SU-DHL-6 (cell line): Measurements from ENCODE around the gene PPP2R3A.

Experiments
- H2AFZ ChIP-seq: fragments of 200-600 bp; sonication (generic); 2 replicates; pipeline ENCODE4 v1.6.1; 2014; ENCODE audit warnings: low read depth, mild to moderate bottlenecking, moderate library complexity, mixed read lengths, antibody characterized with exemption, low read length; ENCODE audit not compliant: severe bottlenecking
- H3F3A ChIP-seq: fragments of 200-600 bp; shearing (Covaris generic); 2 replicates; pipeline ENCODE4 v1.6.0; 2016; ENCODE audit warnings: antibody characterized with exemption, mild to moderate bottlenecking; ENCODE audit not compliant: insufficient read depth
- H3K27ac ChIP-seq: fragments of 200-600 bp; sonication (generic); 2 replicates; pipeline ENCODE4 v1.5.1; 2016; ENCODE audit warnings: low read depth, mild to moderate bottlenecking, low read length, moderate library complexity, mixed read lengths
- H3K27me3 ChIP-seq: fragments of 200-600 bp; sonication (generic), shearing (Covaris generic); 2 replicates; pipeline ENCODE4 v1.6.0; 2014; ENCODE audit warnings: mild to moderate bottlenecking, low read length
- H3K36me3 ChIP-seq: fragments of 200-600 bp; sonication (generic); 2 replicates; pipeline ENCODE4 v1.6.1; 2014; ENCODE audit warnings: mild to moderate bottlenecking, low read length, mixed read lengths
- H3K4me2 ChIP-seq: fragments of 300-600, 200-600 bp; shearing (Covaris generic), sonication (generic); 2 replicates; pipeline ENCODE4 v1.6.0; 2014; ENCODE audit warnings: low read length, low read depth, mild to moderate bottlenecking; ENCODE audit not compliant: poor library complexity, severe bottlenecking
- H3K4me3 ChIP-seq: fragments of 200-600 bp; sonication (generic); 2 replicates; pipeline ENCODE4 v1.5.1; 2014; ENCODE audit warnings: antibody characterized with exemption, low read length, mild to moderate bottlenecking, mixed read lengths; ENCODE audit not compliant: insufficient read depth, poor library complexity, severe bottlenecking
- H3K79me2 ChIP-seq: fragments of 200-600 bp; sonication (generic); 2 replicates; pipeline ENCODE4 v1.6.1; 2014; ENCODE audit warnings: mild to moderate bottlenecking, low read length, moderate library complexity; ENCODE audit not compliant: insufficient read depth
- H3K9ac ChIP-seq: fragments of 200-600 bp; sonication (generic); 2 replicates; pipeline ENCODE4 v1.7.0; 2014; ENCODE audit warnings: mild to moderate bottlenecking, low read length
- H3K9me2 ChIP-seq: fragments of 200-600 bp; sonication (generic); replicated peaks from 2 replicates; pipeline ENCODE4 v1.6.1; 2014; ENCODE audit warnings: low read length; ENCODE audit not compliant: insufficient read depth
- H3K9me3 ChIP-seq: fragments of 200-600 bp; sonication (generic); 2 replicates; pipeline ENCODE4 v1.6.1; 2014; ENCODE audit warnings: low read length, mixed read lengths; ENCODE audit not compliant: insufficient read depth
- H4K20me1 ChIP-seq: fragments of 200-600 bp; sonication (generic); 2 replicates; pipeline ENCODE4 v1.6.1; 2014; ENCODE audit warnings: low read depth, mild to moderate bottlenecking, antibody characterized with exemption, low read length, moderate library complexity, mixed read lengths
- EZH2phosphoT487 ChIP-seq: fragments of 200-600 bp; sonication (generic), shearing (Covaris generic); conservative IDR thresholded peaks from 2 replicates; pipeline ENCODE4 v1.6.1; 2018; ENCODE audit warnings: mild to moderate bottlenecking, antibody characterized with exemption, low read length, moderate library complexity, mixed read lengths
- TF ChIP-seq, protein P1 (sequence below): fragments of 200-600 bp; sonication (generic); IDR thresholded peaks from one replicate; pipeline ENCODE4 v1.5.1; 2017; ENCODE audit warnings: antibody characterized with exemption, mild to moderate bottlenecking, low read length, moderate library complexity; ENCODE audit not compliant: insufficient read depth, poor library complexity, severe bottlenecking

PPP2R3A gene

DNA sequence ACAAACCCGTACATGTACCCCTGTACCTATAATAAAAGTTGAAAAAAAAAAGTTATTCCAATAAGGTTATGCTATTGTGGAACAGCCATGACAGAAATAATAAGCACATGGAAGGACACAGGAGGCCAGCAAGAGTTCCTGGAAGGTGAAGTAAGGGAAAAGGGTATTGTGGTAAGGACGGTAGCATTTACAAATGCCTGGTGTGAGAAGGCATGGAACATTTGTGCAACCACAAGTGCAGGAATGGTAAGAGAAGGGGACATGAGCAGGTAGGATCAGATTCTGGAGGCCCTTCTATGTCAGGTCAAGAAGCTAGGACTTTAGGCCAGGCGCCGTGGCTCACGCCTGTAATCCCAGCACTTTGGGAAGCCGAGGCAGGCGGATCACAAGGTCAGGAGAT is 82.5 kb downstream of the PPP2R3A start:
- no peaks in the 10 kb centered on the region for H4K20me1 ChIP-seq
- H2AFZ ChIP-seq, result no peak overlapping the region
- no peak overlapping the region for H3K27ac ChIP-seq
- no peak for TF ChIP-seq EZH2phosphoT487
- TF ChIP-seq, protein P1, sequence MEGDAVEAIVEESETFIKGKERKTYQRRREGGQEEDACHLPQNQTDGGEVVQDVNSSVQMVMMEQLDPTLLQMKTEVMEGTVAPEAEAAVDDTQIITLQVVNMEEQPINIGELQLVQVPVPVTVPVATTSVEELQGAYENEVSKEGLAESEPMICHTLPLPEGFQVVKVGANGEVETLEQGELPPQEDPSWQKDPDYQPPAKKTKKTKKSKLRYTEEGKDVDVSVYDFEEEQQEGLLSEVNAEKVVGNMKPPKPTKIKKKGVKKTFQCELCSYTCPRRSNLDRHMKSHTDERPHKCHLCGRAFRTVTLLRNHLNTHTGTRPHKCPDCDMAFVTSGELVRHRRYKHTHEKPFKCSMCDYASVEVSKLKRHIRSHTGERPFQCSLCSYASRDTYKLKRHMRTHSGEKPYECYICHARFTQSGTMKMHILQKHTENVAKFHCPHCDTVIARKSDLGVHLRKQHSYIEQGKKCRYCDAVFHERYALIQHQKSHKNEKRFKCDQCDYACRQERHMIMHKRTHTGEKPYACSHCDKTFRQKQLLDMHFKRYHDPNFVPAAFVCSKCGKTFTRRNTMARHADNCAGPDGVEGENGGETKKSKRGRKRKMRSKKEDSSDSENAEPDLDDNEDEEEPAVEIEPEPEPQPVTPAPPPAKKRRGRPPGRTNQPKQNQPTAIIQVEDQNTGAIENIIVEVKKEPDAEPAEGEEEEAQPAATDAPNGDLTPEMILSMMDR, result no peak
- no peak overlapping the region for H3K4me3 ChIP-seq
- H3K9ac ChIP-seq, result no peak overlapping the region
- H3K9me3 ChIP-seq, result no peaks in the 10 kb centered on the region
- H3K9me2 ChIP-seq, result no peaks in the 10 kb centered on the region
- no peaks in the 10 kb centered on the region for H3K36me3 ChIP-seq
- no peaks in the 10 kb centered on the region for H3K27me3 ChIP-seq
- H3K4me2 ChIP-seq, result no peak overlapping the region
- H3K79me2 ChIP-seq, result no peaks in the 10 kb centered on the region
- H3F3A ChIP-seq, result no peaks in the 10 kb centered on the region

DNA sequence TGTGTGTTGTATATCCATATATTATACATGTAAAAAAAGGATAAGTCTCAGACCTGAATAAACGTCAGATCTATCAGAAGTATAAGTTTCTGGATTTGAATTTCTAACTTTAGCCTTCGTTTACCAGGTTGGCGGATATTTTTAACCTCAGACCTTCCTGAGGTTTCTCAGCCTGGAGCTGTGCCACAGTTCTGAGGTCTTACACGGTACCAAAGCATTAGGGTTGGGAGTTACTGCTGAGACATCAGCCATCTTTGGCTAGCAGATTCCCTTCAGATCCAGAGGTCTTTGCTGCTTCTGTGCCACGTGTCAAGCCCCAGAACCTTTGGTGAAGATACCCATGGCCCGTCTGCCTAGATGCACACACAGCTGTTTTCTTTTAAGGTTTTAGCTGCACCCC is 84.7 kb downstream of the PPP2R3A start:
- no peaks in the 10 kb centered on the region for H4K20me1 ChIP-seq
- H3K36me3 ChIP-seq, result no peaks in the 10 kb centered on the region
- no peak overlapping the region for H3K4me3 ChIP-seq
- H3K9me3 ChIP-seq, result no peaks in the 10 kb centered on the region
- no peaks in the 10 kb centered on the region for H3K9me2 ChIP-seq
- no peaks in the 10 kb centered on the region for H3F3A ChIP-seq
- H2AFZ ChIP-seq, result no peak overlapping the region
- no peak overlapping the region for H3K27ac ChIP-seq
- H3K4me2 ChIP-seq, result no peak overlapping the region
- H3K27me3 ChIP-seq, result no peaks in the 10 kb centered on the region
- H3K79me2 ChIP-seq, result no peaks in the 10 kb centered on the region
- H3K9ac ChIP-seq, result no peak overlapping the region
- TF ChIP-seq EZH2phosphoT487, result no peak
- TF ChIP-seq, protein P1, result no peak

DNA sequence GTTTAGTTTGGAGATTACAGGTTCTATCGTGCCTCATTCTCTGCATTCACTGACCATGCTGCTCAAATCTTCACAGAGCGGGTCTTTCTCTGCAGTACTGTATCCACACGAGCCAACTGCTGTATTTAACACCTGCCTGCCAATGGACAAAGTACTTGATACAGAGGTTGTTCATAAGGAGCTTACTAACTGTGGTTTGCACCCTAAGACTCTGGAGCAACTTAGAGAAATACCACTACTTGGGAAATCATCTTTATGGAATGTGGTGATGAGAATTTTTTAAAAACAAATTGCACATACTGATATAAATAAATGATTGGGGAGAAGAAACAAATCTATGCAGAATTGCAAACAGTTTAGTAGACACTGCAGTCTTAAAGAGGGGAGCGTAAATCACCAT is 90.0 kb downstream of the PPP2R3A start:
- no peaks in the 10 kb centered on the region for H3K79me2 ChIP-seq
- H3K4me3 ChIP-seq, result no peak overlapping the region
- no peak overlapping the region for H3K9ac ChIP-seq
- no peak overlapping the region for H2AFZ ChIP-seq
- H3K9me3 ChIP-seq, result no peaks in the 10 kb centered on the region
- no peaks in the 10 kb centered on the region for H3K36me3 ChIP-seq
- H3F3A ChIP-seq, result no peaks in the 10 kb centered on the region
- H4K20me1 ChIP-seq, result no peaks in the 10 kb centered on the region
- no peak overlapping the region for H3K27ac ChIP-seq
- no peaks in the 10 kb centered on the region for H3K27me3 ChIP-seq
- no peak overlapping the region for H3K4me2 ChIP-seq
- no peaks in the 10 kb centered on the region for H3K9me2 ChIP-seq
- TF ChIP-seq EZH2phosphoT487, result no peak
- TF ChIP-seq, protein P1, result no peak

DNA sequence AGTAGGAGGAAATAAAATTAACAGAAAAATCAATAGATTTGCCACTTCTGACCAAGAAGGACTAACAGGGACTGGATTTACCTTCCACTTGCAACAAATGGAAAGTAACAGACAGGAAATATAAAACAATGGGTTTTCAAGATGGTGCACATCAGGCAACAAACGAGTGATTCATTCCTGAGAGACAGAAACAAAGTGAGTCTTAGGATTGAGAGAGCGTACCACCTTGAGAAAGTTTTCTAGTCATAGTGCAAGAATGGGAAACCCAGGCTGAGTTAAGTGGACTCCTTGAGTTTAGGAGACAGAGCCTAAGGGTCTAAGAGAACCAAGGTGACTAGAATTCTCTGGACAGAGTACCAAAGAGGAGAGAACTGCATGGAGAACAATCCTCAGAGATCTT is 101.7 kb downstream of the PPP2R3A start:
- Histone ChIP-seq H3K27ac (no peak overlapping the region), H3K79me2 (no peaks in the 10 kb centered on the region), H3F3A (no peaks in the 10 kb centered on the region), H4K20me1 (no peaks in the 10 kb centered on the region), H3K4me2 (no peak overlapping the region), H3K9me2 (no peaks in the 10 kb centered on the region), H2AFZ (no peak overlapping the region), H3K4me3 (no peak overlapping the region), H3K9me3 (no peaks in the 10 kb centered on the region), H3K27me3 (no peaks in the 10 kb centered on the region), H3K36me3 (no peaks in the 10 kb centered on the region), H3K9ac (no peak overlapping the region)
- TF ChIP-seq, protein P1, result no peak
- TF ChIP-seq EZH2phosphoT487, result no peak
